HG03378 (cell line): Measurements from ENCODE around the gene BEND6.

Experiments used
- ATAC-seq: cut with Tn5 transposase; IDR thresholded peaks from one replicate; pipeline ENCODE4 v1.9.1; 2021; ENCODE audit warnings: mild to moderate bottlenecking, moderate library complexity; ENCODE audit not compliant: unreplicated experiment

The BEND6 gene

DNA sequence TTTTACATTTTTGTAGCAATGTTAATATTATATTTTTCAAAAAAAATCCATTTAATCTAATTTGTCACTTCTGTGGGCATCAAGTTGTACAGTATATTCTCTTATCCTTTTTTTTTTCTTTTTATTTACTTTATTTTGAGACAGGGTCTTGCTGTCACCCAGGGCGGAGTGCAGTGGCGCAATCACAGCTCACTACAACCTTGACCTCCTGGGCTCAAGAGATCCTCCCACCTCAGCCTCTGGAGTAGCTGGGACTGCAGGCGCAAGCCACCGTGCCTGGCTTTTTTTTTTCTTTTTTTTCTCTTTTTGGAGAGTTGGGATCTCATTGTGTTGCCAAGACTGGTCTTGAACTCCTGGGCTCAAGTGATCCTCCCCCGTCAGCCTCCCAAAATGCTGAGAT, 14.4 kb upstream of the BEND6 start:
- no peak for ATAC-seq

DNA sequence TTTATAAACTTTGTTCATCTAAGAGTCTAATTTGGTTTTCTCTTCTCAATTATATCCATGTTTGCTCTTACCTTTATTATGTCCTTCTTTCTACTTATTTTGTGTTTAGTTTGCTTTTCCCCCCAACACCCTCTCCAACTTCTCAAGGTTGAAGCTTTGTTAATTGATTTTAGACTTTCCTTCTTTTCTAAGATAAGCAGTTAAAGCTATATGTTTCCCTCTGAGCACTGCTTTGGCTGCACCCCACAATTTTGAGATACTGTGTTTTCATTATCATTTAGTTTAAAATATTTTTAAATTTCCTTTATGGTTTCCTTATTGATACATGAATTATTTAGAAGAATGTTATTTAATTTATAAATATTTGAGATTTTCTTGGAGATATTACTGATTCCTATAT, 13.9 kb upstream of the BEND6 start:
- ATAC-seq = no peak

DNA sequence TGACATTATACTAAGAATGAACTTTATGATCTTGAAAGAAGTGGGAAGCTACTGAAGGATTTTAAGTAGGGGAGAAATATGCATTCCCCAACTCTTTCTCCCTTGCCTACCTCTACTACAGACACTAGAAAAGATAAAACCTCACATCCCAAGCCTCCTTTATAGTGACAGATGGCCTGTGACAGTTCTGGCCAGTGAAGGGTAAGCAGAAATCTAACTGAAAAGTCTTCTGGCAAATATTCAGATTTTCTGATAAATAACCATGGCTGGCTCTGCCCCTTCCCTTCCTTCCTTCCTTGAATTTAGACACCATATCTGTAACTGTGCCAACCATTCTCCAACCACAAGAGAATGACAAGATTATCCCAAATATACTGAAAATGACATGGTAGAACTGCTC, 10.2 kb upstream of the BEND6 start:
- ATAC-seq = no peak

DNA sequence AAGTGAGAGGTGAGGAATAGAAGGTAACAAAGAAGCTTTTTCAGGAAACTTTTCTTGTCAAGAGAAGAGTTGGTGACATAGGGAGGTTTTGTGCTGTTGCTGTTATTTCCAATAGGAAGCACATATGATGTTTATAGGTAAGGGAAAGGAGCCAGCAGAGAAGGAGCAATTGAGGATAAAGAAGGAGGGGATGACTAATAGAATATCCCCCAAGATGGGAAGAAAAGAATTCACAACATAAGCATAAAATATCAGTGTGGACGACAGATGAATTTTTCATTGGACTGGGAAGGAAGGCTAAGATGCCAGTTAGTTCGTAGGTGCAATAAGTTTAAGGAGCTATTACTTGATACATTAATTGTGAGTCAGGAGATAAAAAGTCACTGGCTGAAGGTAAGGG, 8.5 kb upstream of the BEND6 start:
- ATAC-seq = no peak

DNA sequence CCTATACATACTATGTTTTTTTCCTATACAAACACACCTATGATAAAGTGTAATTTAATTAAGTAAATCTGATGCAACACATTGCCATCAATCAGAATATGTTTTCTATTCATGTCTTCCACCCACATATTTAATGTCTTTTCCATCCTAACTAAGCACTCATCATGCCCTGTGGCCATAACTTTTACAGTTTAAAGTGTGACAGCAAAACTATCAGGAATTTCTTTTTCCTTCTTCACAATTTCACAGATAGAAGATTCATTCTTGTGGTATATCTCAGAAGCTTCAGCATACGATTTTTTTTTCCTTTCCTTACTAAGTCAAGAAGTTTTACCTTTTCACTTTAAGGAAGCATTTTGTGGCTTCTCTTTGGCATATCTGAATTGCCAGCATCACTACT, 7.0 kb upstream of the BEND6 start:
- no peak for ATAC-seq

DNA sequence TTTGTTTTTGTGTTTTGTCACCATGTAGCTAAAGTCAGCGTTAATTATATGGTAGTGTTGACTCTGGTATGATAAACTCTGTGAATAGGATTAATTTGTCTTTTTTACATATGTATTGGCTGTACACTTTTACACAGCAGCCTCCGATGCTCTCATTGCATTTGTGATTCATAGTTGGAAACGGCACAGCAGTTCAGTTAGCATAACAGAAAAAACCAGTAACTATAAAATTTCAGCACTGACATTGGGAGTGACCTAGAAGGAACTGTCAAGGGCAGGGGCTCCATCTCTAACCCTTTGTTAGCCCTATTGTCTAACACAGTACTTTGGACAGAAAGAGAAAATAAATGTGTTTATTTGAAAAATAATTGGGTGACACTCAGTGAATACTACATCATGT, 5.6 kb upstream of the BEND6 start:
- ATAC-seq = no peak

DNA sequence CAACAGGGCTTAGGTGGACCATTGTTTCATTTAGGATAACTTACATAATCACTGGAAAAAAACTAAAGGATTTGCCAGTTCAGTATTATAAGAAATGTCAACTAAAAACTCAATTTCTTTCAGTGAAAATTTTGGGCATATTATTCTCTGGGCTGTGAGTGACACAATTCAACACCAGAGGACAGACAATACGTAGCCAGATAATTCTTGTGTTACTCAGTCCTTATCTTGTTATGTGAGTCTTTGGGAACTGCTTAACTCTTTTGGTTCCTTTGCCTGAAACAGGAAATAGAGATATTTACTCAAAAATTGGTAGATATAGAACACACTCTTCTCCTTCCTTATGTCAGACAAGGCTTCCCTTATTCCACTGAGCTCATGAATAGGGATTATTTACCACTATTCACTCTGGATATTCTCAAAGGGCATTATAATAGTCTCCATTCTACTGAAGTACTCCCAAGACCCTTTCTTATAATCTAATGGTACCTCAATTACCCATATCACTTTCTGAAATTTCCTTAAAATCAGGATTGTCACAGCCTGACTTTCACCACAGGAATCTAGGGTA, 4.9 kb upstream of the BEND6 start:
- ATAC-seq = no peak

DNA sequence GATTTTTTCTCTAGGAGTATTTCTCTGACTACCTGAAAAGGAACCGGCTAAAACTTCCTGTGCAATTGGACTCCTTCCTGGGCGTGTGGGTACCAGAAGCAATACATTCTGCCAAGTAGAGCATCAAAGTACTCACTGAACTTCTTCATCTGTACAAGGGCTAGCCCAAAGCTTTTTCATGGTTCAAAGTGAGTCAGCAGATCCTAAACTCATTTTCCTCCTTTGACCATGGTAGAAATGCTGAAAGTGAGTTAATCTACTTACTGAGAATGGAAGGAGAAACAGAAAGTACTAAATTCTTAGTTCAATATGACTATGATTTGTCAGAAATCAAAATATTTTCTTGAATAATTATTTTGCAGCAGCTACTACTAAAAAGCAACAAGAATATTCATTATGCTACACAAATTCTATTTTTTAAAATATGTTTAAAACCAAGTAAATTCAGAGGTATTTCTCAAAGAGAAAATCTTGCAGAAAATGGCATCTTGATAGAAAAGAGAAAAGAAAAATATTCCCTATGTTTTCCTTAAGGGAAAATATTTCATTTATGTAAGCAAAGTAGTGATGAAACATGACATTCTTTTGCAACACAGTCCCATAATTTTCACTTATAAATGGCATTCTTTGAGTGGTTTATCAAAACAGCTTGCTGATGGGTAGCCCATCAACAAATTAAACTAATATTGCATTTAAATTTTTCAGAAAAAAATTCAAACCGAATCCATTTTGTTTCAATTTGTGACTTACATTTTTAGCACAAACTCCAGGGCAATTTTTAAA, 3.7 kb upstream of the BEND6 start:
- ATAC-seq = no peak

DNA sequence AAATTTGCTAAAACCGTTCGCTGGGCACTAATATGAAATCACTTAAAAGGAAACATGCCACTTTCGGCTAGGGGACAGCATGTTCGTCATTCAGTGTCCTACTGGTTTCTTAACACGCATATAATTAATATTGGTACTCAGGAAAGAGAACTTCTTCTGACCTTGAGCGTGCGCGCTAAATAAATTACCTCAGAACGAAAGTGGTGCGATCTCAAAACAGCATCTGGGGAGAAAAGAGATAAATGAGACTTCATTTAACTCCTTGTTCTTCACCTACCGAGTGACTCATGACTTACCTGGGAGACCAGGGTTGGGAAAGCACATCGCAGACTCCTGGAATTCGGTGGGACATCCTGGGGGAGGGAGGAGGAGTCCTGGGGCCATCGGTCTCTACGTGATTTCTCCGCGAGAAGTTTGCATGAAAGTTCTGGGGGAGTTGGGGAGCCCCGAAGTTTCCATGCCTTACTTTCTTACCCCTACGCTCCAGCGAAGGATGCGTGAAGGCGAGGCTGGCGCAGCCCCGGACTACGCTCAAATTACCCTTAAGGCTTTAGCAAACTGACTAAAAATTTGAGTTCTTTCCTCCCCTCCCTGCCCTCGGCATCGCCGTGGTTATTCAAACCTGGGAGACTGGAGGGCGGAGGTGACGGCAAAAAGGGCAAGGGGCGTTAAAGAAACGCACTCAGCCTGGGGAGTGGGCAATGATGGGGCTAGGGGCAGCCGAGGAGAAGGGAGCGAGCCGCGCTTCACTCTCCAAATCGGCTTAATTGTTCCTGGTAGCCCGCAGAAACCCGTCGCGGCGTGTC, 1.1 kb upstream of the BEND6 start:
- peak; percentile 35 for ATAC-seq

DNA sequence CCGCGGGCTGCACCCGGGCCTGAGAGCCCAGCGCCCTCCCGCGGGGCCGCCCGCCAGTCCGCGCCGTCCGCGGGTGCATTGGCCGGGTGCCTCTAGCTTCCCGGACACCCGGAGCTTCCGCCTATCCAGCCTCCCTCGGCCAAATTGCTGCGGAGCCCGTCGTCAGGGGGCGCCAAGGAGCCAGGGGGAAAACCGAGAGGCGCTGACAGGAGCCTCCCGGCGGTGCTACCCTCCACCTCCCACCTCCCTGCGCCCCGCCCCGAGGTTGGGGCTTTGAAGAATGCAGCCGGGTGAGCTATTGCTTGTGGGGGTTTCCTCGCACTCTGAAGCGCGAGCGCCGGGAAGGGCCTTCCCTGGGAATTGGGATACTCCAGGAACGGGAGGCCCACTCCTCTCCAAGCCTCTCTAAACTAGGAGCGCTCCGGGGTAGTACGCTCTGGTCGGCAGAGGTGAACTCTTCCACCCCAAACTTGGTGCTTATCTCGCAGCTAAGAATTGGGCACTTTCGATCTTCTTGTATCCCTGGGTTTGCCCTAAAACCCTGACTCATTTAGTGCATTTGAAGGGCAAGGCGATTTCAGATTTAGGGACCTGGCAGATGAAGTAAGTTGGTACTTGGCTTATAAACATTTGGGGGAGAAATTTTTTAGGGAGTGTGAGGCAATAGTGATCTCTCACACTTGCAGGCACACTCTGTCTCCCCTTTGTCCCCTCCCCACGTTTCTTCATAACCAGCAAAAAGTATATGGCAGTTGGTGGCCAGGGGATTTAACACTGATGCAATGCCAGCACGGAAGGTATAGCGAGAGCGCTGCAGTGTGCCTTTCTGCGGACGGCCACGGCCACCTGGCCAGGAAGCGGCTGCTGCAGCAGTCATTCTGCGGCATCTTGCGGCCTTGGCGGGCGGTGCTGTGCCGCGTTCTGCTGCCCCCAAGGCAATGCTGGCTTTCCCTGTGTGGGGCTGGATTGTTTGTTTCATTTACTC, 556 bp downstream of the BEND6 start:
- ATAC-seq = peak; percentile 58

DNA sequence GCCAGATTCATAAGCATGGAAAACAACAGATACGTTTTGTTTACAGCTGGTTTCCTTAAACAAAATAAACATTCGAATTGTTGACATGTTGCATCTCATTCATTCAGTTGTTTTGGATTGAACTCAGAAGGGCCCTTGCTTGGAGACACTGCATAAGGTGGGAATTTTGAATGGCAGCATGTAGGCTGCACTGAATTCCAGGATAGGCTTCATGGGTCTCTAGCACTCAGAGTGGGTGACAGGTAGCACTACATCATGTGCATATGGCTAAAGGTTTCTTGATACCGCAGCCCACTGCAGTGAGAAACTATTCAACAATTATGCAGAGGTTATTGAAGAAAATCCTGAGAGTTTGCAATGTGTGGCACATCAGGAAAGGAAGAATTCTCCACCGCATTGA, 1.6 kb downstream of the BEND6 start:
- ATAC-seq = no peak

DNA sequence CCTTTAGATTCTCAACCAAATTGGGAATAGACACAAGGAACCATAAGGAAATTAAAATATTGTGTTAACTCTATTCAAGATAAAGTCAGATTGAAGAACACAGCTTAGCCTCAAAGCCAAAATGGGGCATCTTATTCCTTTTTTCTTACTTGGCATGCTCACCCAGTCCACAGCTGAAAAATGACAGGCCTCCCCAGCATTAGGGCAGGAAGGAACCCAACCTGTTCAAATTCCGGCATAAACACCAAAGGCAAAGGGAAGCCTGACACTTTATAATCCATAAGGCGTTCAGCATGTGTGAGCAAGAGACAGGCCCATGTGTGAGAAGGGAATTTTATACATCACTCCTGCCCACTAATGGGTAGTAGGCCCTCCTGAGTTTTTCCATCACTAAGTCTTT, 2.9 kb downstream of the BEND6 start:
- ATAC-seq = no peak

DNA sequence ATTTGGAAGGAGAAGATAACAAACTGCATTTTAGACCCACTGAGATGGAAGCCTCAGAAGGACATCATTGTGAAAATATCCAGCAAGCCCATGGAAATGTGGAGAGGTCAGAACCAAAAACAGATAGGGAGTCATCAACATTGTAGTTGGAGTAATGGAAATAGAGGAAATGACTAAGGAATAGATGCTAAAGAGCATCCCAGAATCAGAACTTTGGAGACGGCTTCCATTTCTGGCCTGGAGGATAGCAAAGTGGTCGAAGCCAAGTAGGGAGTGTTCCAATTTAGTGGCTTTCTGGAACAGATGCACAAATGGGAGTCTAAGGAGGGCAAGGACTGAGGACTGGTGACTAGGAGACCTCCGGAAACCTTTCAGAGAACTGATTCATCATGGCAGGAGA, 3.6 kb downstream of the BEND6 start:
- ATAC-seq = no peak

DNA sequence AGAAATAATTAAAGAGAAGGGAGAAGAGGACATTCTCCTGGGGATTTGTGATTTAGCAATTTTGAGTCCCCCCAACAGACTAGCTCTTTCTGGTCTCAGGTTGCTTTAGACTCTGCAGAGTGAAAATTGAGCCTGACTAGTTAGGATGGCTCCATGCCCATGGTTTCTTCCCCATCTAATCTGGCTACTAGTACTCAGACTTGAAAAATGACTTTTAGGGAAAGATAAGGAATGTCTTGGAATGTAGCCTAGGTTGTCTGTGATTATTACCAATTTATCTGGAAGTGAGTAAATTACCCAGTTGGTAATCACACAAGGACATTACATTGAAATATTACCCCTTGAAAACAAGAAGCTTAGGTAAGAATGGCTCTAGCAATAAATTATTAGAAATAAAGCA, 4.2 kb downstream of the BEND6 start:
- ATAC-seq = no peak

DNA sequence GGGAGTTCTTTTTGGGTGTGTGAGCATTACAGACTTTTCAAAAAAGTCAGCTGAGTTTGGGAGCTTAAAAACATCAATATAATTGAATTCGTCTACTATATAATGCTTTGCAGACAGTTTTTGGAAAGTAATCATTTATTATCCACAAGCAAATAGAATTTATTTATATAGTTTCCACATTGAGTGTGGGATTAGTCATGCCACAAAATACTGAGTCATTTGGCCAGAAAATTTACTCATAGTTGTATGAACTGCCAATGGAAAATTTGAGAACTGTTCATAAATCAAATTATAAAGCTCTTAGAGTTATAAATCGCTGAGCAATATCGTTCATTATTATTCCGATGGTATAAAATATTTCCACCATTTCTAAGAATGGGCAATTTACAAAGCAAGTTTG, 5.0 kb downstream of the BEND6 start:
- ATAC-seq = no peak

DNA sequence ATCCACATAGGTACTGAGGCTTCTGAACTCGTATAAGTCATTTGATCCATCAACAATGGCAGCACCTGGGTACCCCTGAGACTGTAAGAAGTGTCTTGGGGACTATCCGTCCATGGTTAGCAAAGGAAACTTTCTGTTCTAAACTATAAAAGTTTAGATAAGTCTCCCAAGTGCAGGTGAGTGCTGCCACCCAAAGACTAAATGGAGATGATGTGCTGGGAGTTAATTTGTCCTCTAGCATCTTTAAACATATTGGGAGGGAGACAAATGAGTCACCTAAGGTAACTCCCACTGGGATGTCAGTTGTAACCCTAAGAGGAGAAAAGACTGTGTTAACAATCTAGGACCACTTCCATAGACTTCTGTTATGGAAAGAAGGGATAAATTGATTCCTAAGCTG, 6.2 kb downstream of the BEND6 start:
- ATAC-seq = no peak

DNA sequence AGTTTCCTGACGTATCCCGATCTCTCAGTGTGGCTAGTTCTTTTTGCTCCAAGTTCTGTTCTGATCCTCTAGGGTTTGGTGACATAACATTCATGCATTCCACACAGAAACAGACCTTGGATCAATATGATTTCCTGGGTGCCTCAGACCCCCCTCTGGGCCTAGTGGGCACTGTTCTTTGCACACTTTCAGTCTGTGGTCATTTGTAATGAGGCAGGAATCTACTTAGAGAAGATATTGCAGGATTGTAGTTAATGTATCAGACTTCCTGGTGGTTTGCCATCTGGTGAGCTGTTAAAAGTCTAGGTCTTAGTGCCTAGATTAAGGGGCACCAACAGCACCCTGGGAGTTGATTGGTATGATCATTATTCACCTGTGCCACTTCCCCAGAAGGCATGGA, 7.5 kb downstream of the BEND6 start:
- ATAC-seq = no peak

DNA sequence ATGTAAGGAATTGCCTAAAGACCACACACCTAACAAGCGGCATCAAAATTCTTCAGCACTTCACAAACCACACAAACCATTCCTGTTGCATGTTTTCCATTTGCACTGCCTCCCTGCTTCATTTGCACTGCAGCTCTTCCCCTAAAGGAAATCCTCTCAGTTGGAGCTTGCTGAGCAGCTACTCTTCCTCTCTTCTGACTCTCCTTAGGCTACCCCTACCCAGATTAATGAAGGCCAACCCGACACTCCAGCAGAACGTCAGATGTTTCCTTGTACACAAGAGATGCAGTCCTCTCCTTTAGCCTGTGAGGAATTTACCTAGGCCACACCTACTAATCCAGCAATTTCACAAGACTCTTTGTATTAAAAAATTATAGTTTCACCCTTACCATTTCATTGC, 8.1 kb downstream of the BEND6 start:
- ATAC-seq = no peak

DNA sequence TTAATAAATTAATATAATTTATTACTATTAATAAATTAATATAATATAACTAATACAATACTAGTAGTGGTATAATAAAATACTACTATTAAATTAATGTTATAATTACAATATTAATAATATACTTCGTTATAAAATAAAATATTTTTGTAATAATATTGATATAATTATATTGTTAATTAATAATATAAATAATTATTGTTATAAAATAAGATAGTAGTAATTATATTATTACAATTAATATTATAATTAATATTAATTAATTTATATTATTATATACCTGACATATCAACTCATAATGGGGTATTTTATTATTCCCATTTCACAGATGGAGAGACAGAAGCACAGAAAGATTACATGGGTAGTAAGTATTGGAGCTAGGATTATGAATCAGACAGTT, 8.9 kb downstream of the BEND6 start:
- no peak for ATAC-seq

DNA sequence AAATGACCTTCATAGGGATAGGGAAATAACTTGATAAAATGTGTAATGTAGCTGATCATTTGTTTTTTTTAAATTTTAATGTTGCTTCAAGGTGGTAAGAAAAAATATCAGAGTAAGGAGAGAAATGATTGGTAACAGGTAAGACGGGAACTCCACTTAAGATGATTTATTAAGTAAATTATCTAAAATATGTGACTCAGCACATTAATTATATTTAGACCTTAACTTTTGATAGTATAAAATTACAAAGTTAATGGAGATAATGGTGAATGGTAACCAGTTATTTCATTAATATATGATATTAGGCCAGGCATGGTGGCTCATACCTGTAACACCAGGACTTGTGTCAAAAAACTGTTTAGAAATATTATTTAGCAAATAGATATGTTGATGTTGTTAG, 10.2 kb downstream of the BEND6 start:
- no peak for ATAC-seq

DNA sequence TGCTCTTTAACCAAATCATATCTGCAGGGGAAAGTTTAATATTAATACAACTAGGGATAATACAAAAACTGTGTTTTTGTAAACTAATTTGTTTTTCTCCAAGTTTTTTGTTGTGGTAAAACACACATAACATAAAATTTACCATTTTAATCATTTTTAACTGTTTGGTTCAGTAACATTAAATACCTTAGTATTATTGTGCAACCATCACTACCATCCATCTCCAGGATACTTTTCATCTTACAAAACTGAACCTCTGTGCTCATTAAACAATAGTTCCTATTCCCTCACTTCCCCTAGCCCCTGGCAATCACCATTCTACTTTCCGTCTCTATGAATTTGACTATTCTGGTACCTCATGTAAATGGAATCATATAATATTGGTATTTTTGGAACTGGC, 15.9 kb downstream of the BEND6 start:
- no peak for ATAC-seq
